Kidney epithelial cell (primary cell): ENCODE data around the gene PLXND1. TPM values are rescaled to one million over a fixed set of nuclear protein-coding genes. Genes with fewer than 3 reads are reported as not detected.

Experiments
- DNase-seq: peaks from one replicate; pipeline ENCODE4 v3.0.0-alpha.2; 2010; ENCODE audit warnings: low read depth
- H3K27me3 ChIP-seq: 2 replicates; pipeline ENCODE4 v1.6.0; 2011; ENCODE audit warnings: low read length; ENCODE audit not compliant: control insufficient read depth, insufficient read depth
- H3K36me3 ChIP-seq: 2 replicates; pipeline ENCODE4 v1.5.1; 2011; ENCODE audit warnings: low read length; ENCODE audit not compliant: control insufficient read depth, insufficient read depth
- H3K4me3 ChIP-seq: 2 replicates; pipeline ENCODE4 v1.5.1; 2011; ENCODE audit warnings: low read depth, mild to moderate bottlenecking, control low read depth, low read length
- total RNA-seq: library from RNA; depleted of rRNA; stranded (reverse); fragments of >200 nt; gene quantifications from 2 replicates; pipeline ENCODE4 v1.2.3, GENCODE V29; 2015
- TF ChIP-seq, protein P1 (sequence below): IDR thresholded peaks from 2 replicates; pipeline ENCODE4 v1.5.1; 2011; ENCODE audit warnings: mild to moderate bottlenecking, moderate library complexity, low read length, control low read depth, inconsistent platforms; ENCODE audit not compliant: insufficient read depth, poor library complexity, severe bottlenecking

Gene PLXND1
- total RNA-seq, 1 donor from 2014 or later = 103 TPM

DNA sequence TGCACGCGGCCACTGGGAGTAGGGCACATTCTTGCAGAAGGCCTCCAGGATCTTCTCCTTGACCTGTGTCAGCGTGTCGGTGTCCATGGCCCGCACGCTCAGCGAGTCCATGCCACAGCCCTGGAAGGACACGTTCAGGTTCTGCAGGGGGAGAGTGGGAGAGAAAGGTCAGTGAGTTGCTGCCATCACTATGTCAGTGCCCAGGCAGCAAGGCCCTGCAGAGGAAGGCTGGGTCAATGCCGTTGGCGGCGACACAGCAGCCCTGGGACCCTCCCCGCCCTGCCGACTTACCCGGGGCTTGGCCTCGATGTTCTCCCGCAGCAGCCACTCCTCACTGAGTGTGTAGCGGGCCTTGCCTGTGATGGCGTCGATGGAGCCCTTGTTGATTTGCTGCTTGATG is 43.7 kb downstream of the PLXND1 start:
- Histone ChIP-seq H3K27me3 (no peaks in the 10 kb centered on the region), H3K36me3 (no peaks in the 10 kb centered on the region), H3K4me3 (no peak overlapping the region)
- no peak for DNase-seq
- TF ChIP-seq, protein P1, sequence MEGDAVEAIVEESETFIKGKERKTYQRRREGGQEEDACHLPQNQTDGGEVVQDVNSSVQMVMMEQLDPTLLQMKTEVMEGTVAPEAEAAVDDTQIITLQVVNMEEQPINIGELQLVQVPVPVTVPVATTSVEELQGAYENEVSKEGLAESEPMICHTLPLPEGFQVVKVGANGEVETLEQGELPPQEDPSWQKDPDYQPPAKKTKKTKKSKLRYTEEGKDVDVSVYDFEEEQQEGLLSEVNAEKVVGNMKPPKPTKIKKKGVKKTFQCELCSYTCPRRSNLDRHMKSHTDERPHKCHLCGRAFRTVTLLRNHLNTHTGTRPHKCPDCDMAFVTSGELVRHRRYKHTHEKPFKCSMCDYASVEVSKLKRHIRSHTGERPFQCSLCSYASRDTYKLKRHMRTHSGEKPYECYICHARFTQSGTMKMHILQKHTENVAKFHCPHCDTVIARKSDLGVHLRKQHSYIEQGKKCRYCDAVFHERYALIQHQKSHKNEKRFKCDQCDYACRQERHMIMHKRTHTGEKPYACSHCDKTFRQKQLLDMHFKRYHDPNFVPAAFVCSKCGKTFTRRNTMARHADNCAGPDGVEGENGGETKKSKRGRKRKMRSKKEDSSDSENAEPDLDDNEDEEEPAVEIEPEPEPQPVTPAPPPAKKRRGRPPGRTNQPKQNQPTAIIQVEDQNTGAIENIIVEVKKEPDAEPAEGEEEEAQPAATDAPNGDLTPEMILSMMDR = no peak

DNA sequence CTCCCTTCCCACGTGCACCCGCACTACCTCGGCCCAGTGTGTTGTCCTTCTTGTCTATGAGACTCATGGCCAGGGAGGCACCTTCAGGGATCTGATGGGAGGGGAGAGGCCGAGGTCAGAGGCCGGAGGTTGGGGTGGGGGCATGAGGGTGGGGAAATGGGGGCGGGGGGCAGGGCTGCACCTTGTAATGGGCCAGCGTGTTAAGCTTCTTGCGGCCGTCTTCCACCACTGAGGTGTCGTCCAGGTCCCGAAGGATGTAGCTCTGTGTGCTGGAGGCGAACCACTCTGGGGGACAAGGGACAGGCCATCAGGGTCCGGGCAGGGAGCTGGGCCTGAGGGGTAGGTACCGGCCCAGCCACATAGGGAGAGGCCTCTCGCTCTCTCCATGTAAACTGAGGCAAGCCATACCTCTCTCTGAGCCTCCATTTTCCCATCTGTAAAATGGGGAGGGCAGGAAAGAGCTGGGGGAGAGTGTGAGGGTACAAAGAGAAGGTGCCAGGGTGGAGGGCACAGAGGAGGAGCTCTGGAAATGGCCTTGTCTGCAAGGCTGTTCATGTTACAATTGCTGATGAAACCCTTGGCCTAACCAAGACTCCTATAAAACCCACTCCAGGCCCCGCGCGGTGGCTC is 44.7 kb downstream of the PLXND1 start:
- DNase-seq = no peak
- H3K4me3 ChIP-seq = no peak overlapping the region
- TF ChIP-seq, protein P1 = no peak
- no peaks in the 10 kb centered on the region for H3K27me3 ChIP-seq
- H3K36me3 ChIP-seq = no peaks in the 10 kb centered on the region

DNA sequence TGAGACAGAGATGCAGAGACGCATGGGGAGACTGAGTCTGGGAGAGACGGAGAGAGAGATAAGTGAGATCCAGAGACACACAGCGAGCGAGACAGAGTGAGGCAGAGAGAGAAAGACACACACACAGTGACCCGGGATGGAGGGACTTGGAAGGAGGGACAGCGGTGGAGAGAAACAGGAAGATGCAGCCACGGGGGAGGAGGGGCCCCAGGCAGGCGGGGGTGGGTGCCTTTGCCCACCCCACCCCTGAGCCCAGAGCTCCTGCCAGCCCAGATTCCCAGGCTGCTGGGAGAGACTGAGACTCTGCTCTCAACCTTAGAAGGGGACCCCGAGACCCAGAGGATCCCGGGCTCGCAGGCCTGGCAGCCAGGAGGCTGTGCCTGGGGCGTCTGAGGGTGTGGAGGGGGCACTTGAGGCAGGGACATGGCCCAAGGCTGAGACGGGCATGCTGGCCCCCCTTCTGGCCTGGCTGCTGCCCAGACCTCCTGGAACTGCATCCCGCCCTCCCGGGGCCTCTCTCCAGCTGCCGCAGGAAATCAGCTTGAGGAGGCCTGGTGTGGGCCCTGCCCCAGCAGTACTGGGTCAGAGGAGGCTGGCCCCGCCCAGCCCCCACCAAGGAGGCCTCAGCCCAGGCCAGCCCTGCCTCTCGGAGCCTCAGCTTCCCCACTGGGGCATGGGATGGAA is 45.4 kb downstream of the PLXND1 start:
- TF ChIP-seq, protein P1 = no peak
- Histone ChIP-seq H3K27me3 (no peaks in the 10 kb centered on the region), H3K36me3 (no peaks in the 10 kb centered on the region), H3K4me3 (no peak overlapping the region)
- DNase-seq = no peak

DNA sequence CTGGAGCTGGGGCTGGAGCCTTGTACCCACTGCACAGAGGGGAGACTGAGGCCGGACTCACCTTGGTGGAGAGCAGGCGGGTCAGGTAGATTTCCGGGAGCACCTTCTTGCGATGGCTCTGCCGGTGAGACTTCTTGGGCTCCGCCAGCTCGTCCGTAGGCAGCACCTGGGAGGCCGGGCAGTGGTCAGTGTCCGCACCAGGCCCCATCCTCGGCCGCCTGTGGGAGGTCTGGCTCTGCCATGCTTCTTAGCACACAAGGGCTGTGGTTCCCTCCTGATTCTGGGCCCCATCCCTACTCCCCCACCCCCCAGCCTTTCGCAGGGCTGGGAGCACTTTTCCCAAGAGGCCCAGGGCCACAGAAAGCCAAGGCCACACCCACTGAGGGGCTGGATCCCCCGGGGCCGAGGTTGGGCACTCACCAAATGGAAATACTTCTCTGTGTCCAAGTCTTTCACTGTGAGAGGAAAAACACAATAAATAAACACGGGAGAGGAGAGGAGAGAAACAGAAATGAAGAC is 46.1 kb downstream of the PLXND1 start:
- no peak for DNase-seq
- Histone ChIP-seq H3K27me3 (no peaks in the 10 kb centered on the region), H3K36me3 (no peaks in the 10 kb centered on the region), H3K4me3 (no peak overlapping the region)
- TF ChIP-seq, protein P1 = no peak

DNA sequence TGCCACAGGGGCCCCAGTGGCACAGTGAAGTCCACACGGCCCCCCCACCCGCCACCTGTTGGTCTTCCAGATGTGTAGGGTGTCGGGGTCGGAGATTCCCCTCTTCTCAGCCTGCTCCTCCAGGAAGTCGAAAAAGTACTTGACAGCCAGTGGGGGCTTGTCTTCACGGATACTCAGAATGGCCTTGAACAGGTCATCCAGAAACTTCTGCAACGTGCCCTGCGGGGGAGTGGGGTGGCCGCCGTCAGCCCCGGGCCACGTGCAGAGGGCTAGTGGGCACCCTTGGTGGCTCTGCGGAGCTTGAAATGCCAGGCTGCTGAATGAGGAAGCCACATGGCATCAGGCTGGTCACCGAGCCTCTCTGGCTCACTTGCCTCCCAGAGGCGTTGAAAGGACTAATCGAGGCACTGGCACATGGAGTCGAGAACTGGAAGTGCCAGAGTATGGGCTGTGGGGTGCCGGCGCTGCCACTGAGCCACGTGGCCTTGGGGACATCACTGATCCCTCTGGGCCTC is 46.9 kb downstream of the PLXND1 start:
- no peak overlapping the region for H3K4me3 ChIP-seq
- no peaks in the 10 kb centered on the region for H3K36me3 ChIP-seq
- DNase-seq = no peak
- H3K27me3 ChIP-seq = no peaks in the 10 kb centered on the region
- TF ChIP-seq, protein P1 = no peak
